Neural progenitor cell (in vitro differentiated cells): Measurements from ENCODE around the gene GATA5. TPM values are rescaled to one million over a fixed set of nuclear protein-coding genes. Genes with fewer than 3 reads are reported as not detected.

Experiments used
- DNase-seq: peaks from one replicate; pipeline ENCODE4 v3.0.0-alpha.2; 2016; ENCODE audit warnings: low spot score
- H2AFZ ChIP-seq: fragments of 200-600 bp; sonication (generic); replicated peaks from 2 replicates; pipeline ENCODE4 v1.6.1; 2016; ENCODE audit warnings: antibody characterized with exemption
- H3F3A ChIP-seq: fragments of 200-600 bp; sonication (generic); 2 replicates; pipeline ENCODE4 v1.6.1; 2016; ENCODE audit warnings: antibody characterized with exemption, low read depth
- H3K27ac ChIP-seq: fragments of 200-600 bp; sonication (generic); 2 replicates; pipeline ENCODE4 v1.5.1; 2016; ENCODE audit warnings: mild to moderate bottlenecking
- H3K27me3 ChIP-seq: fragments of 200-600 bp; sonication (generic); 2 replicates; pipeline ENCODE4 v1.6.1; 2016; ENCODE audit warnings: mild to moderate bottlenecking, moderate library complexity
- H3K36me3 ChIP-seq: fragments of 200-600 bp; sonication (generic); 2 replicates; pipeline ENCODE4 v1.5.1; 2016
- H3K4me1 ChIP-seq: fragments of 200-600 bp; sonication (generic); 2 replicates; pipeline ENCODE4 v1.6.1; 2016; ENCODE audit warnings: mixed run types
- H3K4me2 ChIP-seq: fragments of 200-600 bp; sonication (generic); 2 replicates; pipeline ENCODE4 v1.6.1; 2016
- H3K4me3 ChIP-seq: fragments of 200-600 bp; sonication (generic); 2 replicates; pipeline ENCODE4 v1.5.1; 2016
- H3K79me2 ChIP-seq: fragments of 200-600 bp; sonication (generic); 2 replicates; pipeline ENCODE4 v1.6.1; 2016; ENCODE audit warnings: low read depth
- H3K9ac ChIP-seq: fragments of 200-600 bp; sonication (generic); 2 replicates; pipeline ENCODE4 v1.6.1; 2016
- H3K9me3 ChIP-seq: fragments of 200-600 bp; sonication (generic); 2 replicates; pipeline ENCODE4 v1.5.1; 2016; ENCODE audit warnings: low read depth
- H4K20me1 ChIP-seq: fragments of 200-600 bp; sonication (generic); 2 replicates; pipeline ENCODE4 v1.6.1; 2016; ENCODE audit warnings: low read depth
- H3K27ac Mint-ChIP-seq: 3 replicates; pipeline ENCODE4 v1.8.0; 2021; ENCODE audit warnings: mixed read lengths
- H3K27me3 Mint-ChIP-seq: 2 replicates; pipeline ENCODE4 v1.8.0; 2022; ENCODE audit warnings: low read depth, mild to moderate bottlenecking, inconsistent platforms, moderate library complexity, mixed read lengths; ENCODE audit not compliant: insufficient read depth
- H3K36me3 Mint-ChIP-seq: 3 replicates; pipeline ENCODE4 v1.8.0; 2021; ENCODE audit warnings: mixed read lengths
- H3K4me1 Mint-ChIP-seq: 3 replicates; pipeline ENCODE4 v1.8.0; 2021; ENCODE audit warnings: mixed read lengths
- H3K4me3 Mint-ChIP-seq: 3 replicates; pipeline ENCODE4 v1.8.0; 2021; ENCODE audit warnings: mild to moderate bottlenecking, moderate library complexity, mixed read lengths
- H3K9me3 Mint-ChIP-seq: 3 replicates; pipeline ENCODE4 v1.8.0; 2020; ENCODE audit warnings: mixed read lengths
- EZH2 ChIP-seq: fragments of 200-600 bp; sonication (generic); IDR thresholded peaks from 2 replicates; pipeline ENCODE4 v1.6.1; 2017; ENCODE audit warnings: antibody characterized with exemption, mild to moderate bottlenecking, moderate library complexity
- EZH2phosphoT487 ChIP-seq: fragments of 200-600 bp; sonication (generic); IDR thresholded peaks from 2 replicates; pipeline ENCODE4 v1.6.1; 2017; ENCODE audit warnings: antibody characterized with exemption
- total RNA-seq: library from RNA; depleted of rRNA; stranded (reverse); fragments of >200 nt; gene quantifications from 2 replicates; pipeline ENCODE4 v1.2.3, GENCODE V29; 2015; ENCODE audit warnings: low replicate concordance
- TF ChIP-seq, protein P1 (sequence below): fragments of 200-600 bp; sonication (generic); IDR thresholded peaks from 2 replicates; pipeline ENCODE4 v1.5.1; 2017; ENCODE audit warnings: antibody characterized with exemption, mild to moderate bottlenecking

The GATA5 gene
- total RNA-seq, 1 donor from 2014 or later: not detected

DNA sequence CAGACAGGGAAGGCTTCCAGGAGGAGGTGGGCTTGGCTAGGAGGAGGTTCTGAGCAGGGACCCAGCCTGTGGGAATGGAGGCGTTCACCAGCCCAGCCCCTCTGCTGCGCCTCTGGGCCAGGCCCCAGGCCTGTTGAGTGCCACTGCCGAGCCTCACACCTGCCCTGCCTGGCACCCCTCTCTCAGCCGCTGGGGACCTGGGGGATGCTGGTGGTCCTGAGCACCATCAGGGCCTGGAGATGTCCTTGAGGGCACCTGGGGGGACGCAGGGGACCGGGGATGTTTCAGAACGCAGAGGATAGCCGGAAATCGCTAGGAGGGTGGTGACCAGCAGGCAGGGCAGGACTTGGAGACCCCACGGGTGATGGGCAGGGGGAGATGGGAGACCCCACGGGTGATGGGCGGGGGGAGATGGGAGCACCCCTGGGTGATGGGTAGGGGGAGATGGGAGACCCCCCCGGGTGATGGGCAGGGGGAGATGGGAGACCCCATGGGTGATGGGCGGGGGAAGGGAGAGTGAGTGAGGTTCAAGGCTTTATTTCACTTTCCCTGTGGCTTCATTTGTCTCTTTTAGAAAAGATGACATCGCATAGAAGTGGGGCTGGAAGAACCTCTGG lies 12.7 kb downstream of the GATA5 start:
- peaks cover 6% of the 10 kb centered on the region for H3K4me1 Mint-ChIP-seq
- Histone ChIP-seq H3K9ac (no peak overlapping the region), H3K4me2 (no peak overlapping the region), H3F3A (no peaks in the 10 kb centered on the region), H3K27me3 (no peaks in the 10 kb centered on the region), H4K20me1 (no peaks in the 10 kb centered on the region), H3K9me3 (no peaks in the 10 kb centered on the region), H2AFZ (no peak overlapping the region), H3K4me3 (no peak overlapping the region), H3K36me3 (no peaks in the 10 kb centered on the region), H3K4me1 (no peaks in the 10 kb centered on the region), H3K27ac (no peak overlapping the region), H3K79me2 (no peaks in the 10 kb centered on the region)
- no peak overlapping the region for H3K27ac Mint-ChIP-seq
- H3K27me3 Mint-ChIP-seq: peaks cover 5% of the 10 kb centered on the region
- no peaks in the 10 kb centered on the region for H3K9me3 Mint-ChIP-seq
- no peak for DNase-seq
- no peaks in the 10 kb centered on the region for H3K36me3 Mint-ChIP-seq
- H3K4me3 Mint-ChIP-seq: no peak overlapping the region
- TF ChIP-seq EZH2 (no peak), EZH2phosphoT487 (no peak)
- TF ChIP-seq, protein P1, sequence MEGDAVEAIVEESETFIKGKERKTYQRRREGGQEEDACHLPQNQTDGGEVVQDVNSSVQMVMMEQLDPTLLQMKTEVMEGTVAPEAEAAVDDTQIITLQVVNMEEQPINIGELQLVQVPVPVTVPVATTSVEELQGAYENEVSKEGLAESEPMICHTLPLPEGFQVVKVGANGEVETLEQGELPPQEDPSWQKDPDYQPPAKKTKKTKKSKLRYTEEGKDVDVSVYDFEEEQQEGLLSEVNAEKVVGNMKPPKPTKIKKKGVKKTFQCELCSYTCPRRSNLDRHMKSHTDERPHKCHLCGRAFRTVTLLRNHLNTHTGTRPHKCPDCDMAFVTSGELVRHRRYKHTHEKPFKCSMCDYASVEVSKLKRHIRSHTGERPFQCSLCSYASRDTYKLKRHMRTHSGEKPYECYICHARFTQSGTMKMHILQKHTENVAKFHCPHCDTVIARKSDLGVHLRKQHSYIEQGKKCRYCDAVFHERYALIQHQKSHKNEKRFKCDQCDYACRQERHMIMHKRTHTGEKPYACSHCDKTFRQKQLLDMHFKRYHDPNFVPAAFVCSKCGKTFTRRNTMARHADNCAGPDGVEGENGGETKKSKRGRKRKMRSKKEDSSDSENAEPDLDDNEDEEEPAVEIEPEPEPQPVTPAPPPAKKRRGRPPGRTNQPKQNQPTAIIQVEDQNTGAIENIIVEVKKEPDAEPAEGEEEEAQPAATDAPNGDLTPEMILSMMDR: no peak

DNA sequence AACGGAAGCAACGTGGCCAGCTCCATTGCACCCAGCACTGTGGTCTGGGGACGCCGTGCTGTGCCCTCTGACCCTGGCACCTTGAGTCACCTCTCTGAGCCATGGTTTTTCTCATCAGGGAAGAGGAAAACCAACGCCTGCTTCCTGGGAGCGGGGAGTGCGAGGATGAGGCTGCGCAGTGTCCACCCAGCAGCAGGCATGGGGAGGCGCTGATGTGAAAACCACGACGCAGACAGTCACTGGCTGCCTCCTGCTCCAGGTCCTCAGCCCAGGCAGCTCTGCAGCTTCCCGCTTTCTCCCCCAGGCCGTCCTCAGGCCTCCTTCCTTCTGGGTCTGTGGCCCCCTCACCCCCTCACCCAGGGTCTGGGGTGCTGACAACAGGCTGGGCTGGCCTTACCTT lies 14.0 kb downstream of the GATA5 start:
- Histone ChIP-seq H3K4me1 (no peaks in the 10 kb centered on the region), H3K4me2 (no peak overlapping the region), H4K20me1 (no peaks in the 10 kb centered on the region), H3F3A (no peaks in the 10 kb centered on the region), H3K79me2 (no peaks in the 10 kb centered on the region), H3K27ac (no peak overlapping the region), H3K36me3 (no peaks in the 10 kb centered on the region), H3K9me3 (no peaks in the 10 kb centered on the region), H3K27me3 (no peaks in the 10 kb centered on the region), H3K9ac (no peak overlapping the region), H3K4me3 (no peak overlapping the region), H2AFZ (no peak overlapping the region)
- TF ChIP-seq EZH2phosphoT487 (no peak), EZH2 (no peak)
- TF ChIP-seq, protein P1: no peak
- H3K9me3 Mint-ChIP-seq: no peaks in the 10 kb centered on the region
- peaks cover 10% of the 10 kb centered on the region for H3K4me1 Mint-ChIP-seq
- no peaks in the 10 kb centered on the region for H3K36me3 Mint-ChIP-seq
- peaks cover 5% of the 10 kb centered on the region for H3K27me3 Mint-ChIP-seq
- no peak overlapping the region for H3K4me3 Mint-ChIP-seq
- DNase-seq: no peak
- H3K27ac Mint-ChIP-seq: no peak overlapping the region

DNA sequence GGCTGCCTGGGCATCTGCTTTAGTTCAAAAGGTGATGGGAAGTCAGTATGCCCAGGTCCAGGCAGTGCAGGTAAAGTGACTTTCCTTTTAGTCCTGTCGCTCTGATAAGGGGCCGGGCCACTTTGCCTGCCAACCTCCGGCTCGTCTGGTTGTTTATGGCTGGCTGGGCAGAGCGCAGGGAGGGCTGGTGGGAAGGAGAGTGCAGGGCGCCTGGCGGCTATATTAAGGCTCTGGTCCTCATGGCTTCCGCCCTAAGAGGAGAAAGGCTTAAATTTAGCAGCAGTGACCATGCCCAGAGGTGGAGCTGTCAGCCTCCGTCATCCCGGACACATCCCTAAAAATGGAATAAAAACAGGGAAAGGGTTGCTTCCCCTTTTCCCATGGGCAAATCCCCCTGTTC lies 14.6 kb downstream of the GATA5 start:
- Mint-ChIP-seq H3K27ac (no peak overlapping the region), H3K4me3 (no peak overlapping the region), H3K9me3 (no peaks in the 10 kb centered on the region), H3K27me3 (peaks cover 5% of the 10 kb centered on the region), H3K36me3 (no peaks in the 10 kb centered on the region), H3K4me1 (peaks cover 13% of the 10 kb centered on the region)
- Histone ChIP-seq H2AFZ (no peak overlapping the region), H3K27me3 (no peaks in the 10 kb centered on the region), H3K4me1 (no peaks in the 10 kb centered on the region), H4K20me1 (no peaks in the 10 kb centered on the region), H3F3A (no peaks in the 10 kb centered on the region), H3K79me2 (no peaks in the 10 kb centered on the region), H3K9ac (no peak overlapping the region), H3K27ac (no peak overlapping the region), H3K4me2 (no peak overlapping the region), H3K9me3 (no peaks in the 10 kb centered on the region), H3K36me3 (no peaks in the 10 kb centered on the region), H3K4me3 (no peak overlapping the region)
- TF ChIP-seq EZH2phosphoT487 (no peak), EZH2 (no peak)
- TF ChIP-seq, protein P1: no peak
- no peak for DNase-seq
